SIG-M5 treated with dmso at 0.1 percent for 504 hours (cell line): ENCODE results near the gene DAPL1.

Experiments
- DNase-seq: peaks from one replicate; lab custom pipeline; 2025; ENCODE audit not compliant: unreplicated experiment; lab: John Stamatoyannopoulos, UW

DAPL1 gene

GRCh38 chr2:158795195-158795924 lies at the start of gene DAPL1:
DAPL1 (plus strand) TSS chr2:158795317; CDS start chr2:158795373, 56 bp downstream.
- peak; percentile 6 for DNase-seq

GRCh38 chr2:158745866-158746382 lies 49.2 kb upstream of the DAPL1 start:
- DNase-seq, result no peak

- no peak for DNase-seq
Observed at GRCh38 chr2:158746488-158746887, 48.6 kb upstream of the DAPL1 start.

- DNase-seq, result no peak
Observed at GRCh38 chr2:158747281-158747680, 47.8 kb upstream of the DAPL1 start.

- no peak for DNase-seq
Observed at GRCh38 chr2:158748926-158749590, 46.1 kb upstream of the DAPL1 start.

- no peak for DNase-seq
Observed at GRCh38 chr2:158750458-158751125, 44.5 kb upstream of the DAPL1 start.

GRCh38 chr2:158753641-158754611 lies 41.2 kb upstream of the DAPL1 start:
- peak; percentile 50 for DNase-seq

- no peak for DNase-seq
Observed at GRCh38 chr2:158755310-158756087, 39.6 kb upstream of the DAPL1 start.

GRCh38 chr2:158756331-158756730 lies 38.8 kb upstream of the DAPL1 start:
- no peak for DNase-seq

GRCh38 chr2:158756976-158757375 lies 38.1 kb upstream of the DAPL1 start:
- no peak for DNase-seq

GRCh38 chr2:158760887-158761286 lies 34.2 kb upstream of the DAPL1 start:
- no peak for DNase-seq

- DNase-seq, result no peak
Observed at GRCh38 chr2:158761621-158762020, 33.5 kb upstream of the DAPL1 start.

GRCh38 chr2:158762336-158762735 lies 32.8 kb upstream of the DAPL1 start:
- no peak for DNase-seq

- no peak for DNase-seq
Observed at GRCh38 chr2:158766524-158766923, 28.6 kb upstream of the DAPL1 start.

GRCh38 chr2:158772306-158773078 lies 22.6 kb upstream of the DAPL1 start:
- no peak for DNase-seq

- no peak for DNase-seq
Observed at GRCh38 chr2:158773121-158773520, 22.0 kb upstream of the DAPL1 start.

GRCh38 chr2:158774681-158775080 lies 20.4 kb upstream of the DAPL1 start:
- no peak for DNase-seq

- no peak for DNase-seq
Observed at GRCh38 chr2:158775273-158776027, 19.7 kb upstream of the DAPL1 start.
